Glutamatergic neuron (in vitro differentiated cells): ENCODE data around the gene GJB6. TPM values are rescaled to one million over a fixed set of nuclear protein-coding genes. Genes with fewer than 3 reads are reported as not detected.

Experiments used
- DNase-seq: peaks from one replicate; pipeline ENCODE4 v3.0.0; 2022
- H3K27ac Mint-ChIP-seq: one replicate; pipeline ENCODE4 v1.8.0; 2020; ENCODE audit warnings: mild to moderate bottlenecking, mixed read lengths, inconsistent platforms; ENCODE audit not compliant: unreplicated experiment
- H3K27me3 Mint-ChIP-seq: one replicate; pipeline ENCODE4 v1.8.0; 2020; ENCODE audit warnings: mild to moderate bottlenecking, moderate library complexity, mixed read lengths, inconsistent platforms; ENCODE audit not compliant: unreplicated experiment
- H3K36me3 Mint-ChIP-seq: one replicate; pipeline ENCODE4 v1.8.0; 2020; ENCODE audit warnings: mild to moderate bottlenecking, mixed read lengths, inconsistent platforms; ENCODE audit not compliant: unreplicated experiment
- H3K4me1 Mint-ChIP-seq: one replicate; pipeline ENCODE4 v1.8.0; 2020; ENCODE audit warnings: mild to moderate bottlenecking, low read depth, mixed read lengths, inconsistent platforms; ENCODE audit not compliant: unreplicated experiment
- H3K4me3 Mint-ChIP-seq: one replicate; pipeline ENCODE4 v1.8.0; 2020; ENCODE audit warnings: mild to moderate bottlenecking, mixed read lengths, inconsistent platforms; ENCODE audit not compliant: unreplicated experiment
- H3K9me3 Mint-ChIP-seq: one replicate; pipeline ENCODE4 v1.8.0; 2020; ENCODE audit warnings: mild to moderate bottlenecking, moderate library complexity, mixed read lengths, inconsistent platforms; ENCODE audit not compliant: unreplicated experiment
- total RNA-seq: library from RNA; stranded (reverse); fragmentation: NEBNext Ultra II Directional; extraction: Animal tissue kit (Norgen Biotek cat#: 25700); gene quantifications from one replicate; pipeline ENCODE4 v1.2.1, GENCODE V29; 2021; ENCODE audit not compliant: unreplicated experiment
- TF ChIP-seq, protein P1 (sequence below): fragments of 200-600 bp; sonication (generic); IDR thresholded peaks from one replicate; pipeline ENCODE4 v1.5.0; 2021; ENCODE audit not compliant: partially characterized antibody, unreplicated experiment

The GJB6 gene
- total RNA-seq, 1 donor from 2014 or later, result not detected

- peaks cover 11% of the 10 kb centered on the region for H3K27me3 Mint-ChIP-seq
- H3K4me1 Mint-ChIP-seq, result peaks cover 7% of the 10 kb centered on the region
- no peak overlapping the region for H3K4me3 Mint-ChIP-seq
- no peaks in the 10 kb centered on the region for H3K36me3 Mint-ChIP-seq
- TF ChIP-seq, protein P1, sequence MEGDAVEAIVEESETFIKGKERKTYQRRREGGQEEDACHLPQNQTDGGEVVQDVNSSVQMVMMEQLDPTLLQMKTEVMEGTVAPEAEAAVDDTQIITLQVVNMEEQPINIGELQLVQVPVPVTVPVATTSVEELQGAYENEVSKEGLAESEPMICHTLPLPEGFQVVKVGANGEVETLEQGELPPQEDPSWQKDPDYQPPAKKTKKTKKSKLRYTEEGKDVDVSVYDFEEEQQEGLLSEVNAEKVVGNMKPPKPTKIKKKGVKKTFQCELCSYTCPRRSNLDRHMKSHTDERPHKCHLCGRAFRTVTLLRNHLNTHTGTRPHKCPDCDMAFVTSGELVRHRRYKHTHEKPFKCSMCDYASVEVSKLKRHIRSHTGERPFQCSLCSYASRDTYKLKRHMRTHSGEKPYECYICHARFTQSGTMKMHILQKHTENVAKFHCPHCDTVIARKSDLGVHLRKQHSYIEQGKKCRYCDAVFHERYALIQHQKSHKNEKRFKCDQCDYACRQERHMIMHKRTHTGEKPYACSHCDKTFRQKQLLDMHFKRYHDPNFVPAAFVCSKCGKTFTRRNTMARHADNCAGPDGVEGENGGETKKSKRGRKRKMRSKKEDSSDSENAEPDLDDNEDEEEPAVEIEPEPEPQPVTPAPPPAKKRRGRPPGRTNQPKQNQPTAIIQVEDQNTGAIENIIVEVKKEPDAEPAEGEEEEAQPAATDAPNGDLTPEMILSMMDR, result no peak
- no peak for DNase-seq
- no peak overlapping the region for H3K27ac Mint-ChIP-seq
- peaks cover 3% of the 10 kb centered on the region for H3K9me3 Mint-ChIP-seq
Measured at GRCh38 chr13:20227730-20228129, 4.4 kb downstream of the GJB6 start.

GRCh38 chr13:20227288-20227687 lies 4.8 kb downstream of the GJB6 start:
- H3K36me3 Mint-ChIP-seq, result no peaks in the 10 kb centered on the region
- no peak overlapping the region for H3K27ac Mint-ChIP-seq
- TF ChIP-seq, protein P1, result no peak
- no peak for DNase-seq
- peaks cover 7% of the 10 kb centered on the region for H3K4me1 Mint-ChIP-seq
- H3K9me3 Mint-ChIP-seq, result peaks cover 3% of the 10 kb centered on the region
- H3K4me3 Mint-ChIP-seq, result no peak overlapping the region
- H3K27me3 Mint-ChIP-seq, result peaks cover 11% of the 10 kb centered on the region

- TF ChIP-seq, protein P1, result no peak
- no peak overlapping the region for H3K4me3 Mint-ChIP-seq
- DNase-seq, result no peak
- no peak overlapping the region for H3K27ac Mint-ChIP-seq
- H3K36me3 Mint-ChIP-seq, result peaks cover 5% of the 10 kb centered on the region
- no peaks in the 10 kb centered on the region for H3K9me3 Mint-ChIP-seq
- no peaks in the 10 kb centered on the region for H3K27me3 Mint-ChIP-seq
- H3K4me1 Mint-ChIP-seq, result peaks cover 5% of the 10 kb centered on the region
Measured at GRCh38 chr13:20222553-20222952, 9.6 kb downstream of the GJB6 start.

DNA sequence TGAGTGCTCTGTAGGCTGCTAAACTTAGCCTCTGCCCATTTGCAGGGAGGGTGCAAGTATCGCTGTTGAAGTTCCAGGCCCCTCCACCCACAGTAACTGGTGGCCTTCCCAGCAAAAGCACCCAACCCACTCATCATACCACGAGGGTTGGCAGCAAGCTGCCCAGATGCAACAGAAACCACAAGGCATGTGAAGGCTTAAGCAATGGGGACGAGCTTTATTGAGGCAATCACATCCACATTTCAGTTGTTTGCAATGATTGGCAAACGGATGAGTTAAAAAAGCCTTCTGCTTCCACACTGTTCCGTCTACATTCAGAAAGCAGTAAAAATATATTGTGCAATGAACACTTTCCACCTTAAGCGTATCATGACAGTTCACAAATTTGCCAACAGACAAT lies 10.3 kb downstream of the GJB6 start:
- DNase-seq, result no peak
- TF ChIP-seq, protein P1, result no peak
- peaks cover 5% of the 10 kb centered on the region for H3K4me1 Mint-ChIP-seq
- H3K36me3 Mint-ChIP-seq, result peaks cover 5% of the 10 kb centered on the region
- H3K9me3 Mint-ChIP-seq, result no peaks in the 10 kb centered on the region
- H3K27ac Mint-ChIP-seq, result no peak overlapping the region
- no peak overlapping the region for H3K4me3 Mint-ChIP-seq
- H3K27me3 Mint-ChIP-seq, result no peaks in the 10 kb centered on the region

DNA sequence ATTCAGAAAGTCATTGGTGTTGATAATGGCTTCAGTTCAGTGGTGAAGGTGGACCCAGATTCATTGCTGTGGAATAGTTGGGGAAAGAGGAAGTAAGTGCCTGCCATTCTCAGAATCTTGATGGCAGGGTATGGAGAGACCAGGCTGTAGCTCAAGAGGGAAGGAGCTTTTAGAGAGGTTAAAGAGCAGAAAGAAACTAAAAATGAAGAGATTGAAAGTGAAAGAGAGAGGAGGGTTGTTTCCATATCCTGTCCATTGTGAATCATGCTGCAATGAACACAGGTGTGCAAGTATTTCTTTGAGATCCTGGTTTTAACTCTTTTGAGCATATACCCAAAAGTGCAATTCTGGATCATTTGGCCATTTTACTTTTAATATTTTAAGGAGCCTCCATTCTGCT lies 12.5 kb downstream of the GJB6 start:
- H3K9me3 Mint-ChIP-seq, result no peaks in the 10 kb centered on the region

More for the DNA sequence above, 12.5 kb downstream of the GJB6 start:
- Mint-ChIP-seq H3K27ac (no peak overlapping the region), H3K27me3 (no peaks in the 10 kb centered on the region), H3K36me3 (peaks cover 5% of the 10 kb centered on the region), H3K4me3 (no peak overlapping the region), H3K4me1 (no peaks in the 10 kb centered on the region)
- TF ChIP-seq, protein P1, result no peak
- no peak for DNase-seq
